Stimulated activated CD4-positive, alpha-beta T cell treated with anti-CD3 and anti-CD28 coated beads, Interleukin-1b, Interleukin-23, amount 100 ng/mL, for 1 hour (primary cell): ENCODE results near the gene NR4A3.
A peak's percentile ranks its signal among the peaks of the same experiment; 100 is the strongest.

Source experiments
- DNase-seq, 2 donors: peaks; one replicate each; pipeline ENCODE4 v3.0.0-alpha.2; 2020; ENCODE audit warnings: low read depth in 2 of 2

The NR4A3 gene

GRCh38 chr9:99876190-99876589 is 54.5 kb downstream of the NR4A3 start:
- DNase-seq = no peak

GRCh38 chr9:99878651-99879050 is 57.0 kb downstream of the NR4A3 start:
- DNase-seq = no peak

- DNase-seq = no peak
Observed at GRCh38 chr9:99881769-99882168, 60.1 kb downstream of the NR4A3 start.

- DNase-seq = no peak
Observed at GRCh38 chr9:99885747-99886146, 64.1 kb downstream of the NR4A3 start.

- DNase-seq = no peak
Observed at GRCh38 chr9:99889120-99889519, 67.4 kb downstream of the NR4A3 start.

GRCh38 chr9:99894826-99895225 is 73.1 kb downstream of the NR4A3 start:
- DNase-seq = no peak

- no peak for DNase-seq
Observed at GRCh38 chr9:99895510-99895909, 73.8 kb downstream of the NR4A3 start.

- no peak for DNase-seq
Observed at GRCh38 chr9:99896119-99896518, 74.4 kb downstream of the NR4A3 start.

GRCh38 chr9:99903393-99903792 is 81.7 kb downstream of the NR4A3 start:
- no peak for DNase-seq

- DNase-seq = no peak
Observed at GRCh38 chr9:99905833-99906402, 84.2 kb downstream of the NR4A3 start.

- DNase-seq = peak; percentile 66 to 67
Observed at GRCh38 chr9:99906403-99907207, 84.9 kb downstream of the NR4A3 start, which contains the start of gene STX17. Gene STX17, plus strand, starts transcription at chr9:99906654. Its CDS starts 8,586 bp downstream, at chr9:99915240.

GRCh38 chr9:99907208-99907532 is 85.5 kb downstream of the NR4A3 start:
- DNase-seq = no peak

- no peak for DNase-seq
Observed at GRCh38 chr9:99911600-99911999, 89.9 kb downstream of the NR4A3 start.
